Neural crest cell (in vitro differentiated cells): ENCODE data around the gene P3H4. TPM values are rescaled to one million over a fixed set of nuclear protein-coding genes. Genes with fewer than 3 reads are reported as not detected.

Source experiments
- DNase-seq: peaks from one replicate; pipeline ENCODE4 v3.0.0; 2021; ENCODE audit warnings: low read depth, mixed read lengths, low spot score
- H3K27ac Mint-ChIP-seq: one replicate; pipeline ENCODE4 v1.8.0; 2021; ENCODE audit warnings: mild to moderate bottlenecking, mixed read lengths; ENCODE audit not compliant: unreplicated experiment
- H3K27me3 Mint-ChIP-seq: 2 replicates; pipeline ENCODE4 v1.8.0; 2021; ENCODE audit warnings: low read depth, mild to moderate bottlenecking, mixed read lengths
- H3K36me3 Mint-ChIP-seq: 2 replicates; pipeline ENCODE4 v1.8.0; 2021; ENCODE audit warnings: low read depth, mild to moderate bottlenecking, mixed read lengths
- H3K4me1 Mint-ChIP-seq: 2 replicates; pipeline ENCODE4 v1.8.0; 2021; ENCODE audit warnings: mixed read lengths
- H3K4me3 Mint-ChIP-seq: one replicate; pipeline ENCODE4 v1.8.0; 2021; ENCODE audit warnings: mild to moderate bottlenecking, mixed read lengths
- H3K9me3 Mint-ChIP-seq: 2 replicates; pipeline ENCODE4 v1.8.0; 2021; ENCODE audit warnings: mixed read lengths
- total RNA-seq: library from RNA; stranded (reverse); gene quantifications from 2 replicates; pipeline ENCODE4 v1.2.1, GENCODE V29; 2021
- TF ChIP-seq, protein P1 (sequence below): fragments of 200-600 bp; sonication (generic); conservative IDR thresholded peaks from 2 replicates; pipeline ENCODE4 v1.5.0; 2021; ENCODE audit warnings: antibody characterized with exemption, mild to moderate bottlenecking

The P3H4 gene
- total RNA-seq, 1 donor from 2014 or later, result 42.3 TPM

DNA sequence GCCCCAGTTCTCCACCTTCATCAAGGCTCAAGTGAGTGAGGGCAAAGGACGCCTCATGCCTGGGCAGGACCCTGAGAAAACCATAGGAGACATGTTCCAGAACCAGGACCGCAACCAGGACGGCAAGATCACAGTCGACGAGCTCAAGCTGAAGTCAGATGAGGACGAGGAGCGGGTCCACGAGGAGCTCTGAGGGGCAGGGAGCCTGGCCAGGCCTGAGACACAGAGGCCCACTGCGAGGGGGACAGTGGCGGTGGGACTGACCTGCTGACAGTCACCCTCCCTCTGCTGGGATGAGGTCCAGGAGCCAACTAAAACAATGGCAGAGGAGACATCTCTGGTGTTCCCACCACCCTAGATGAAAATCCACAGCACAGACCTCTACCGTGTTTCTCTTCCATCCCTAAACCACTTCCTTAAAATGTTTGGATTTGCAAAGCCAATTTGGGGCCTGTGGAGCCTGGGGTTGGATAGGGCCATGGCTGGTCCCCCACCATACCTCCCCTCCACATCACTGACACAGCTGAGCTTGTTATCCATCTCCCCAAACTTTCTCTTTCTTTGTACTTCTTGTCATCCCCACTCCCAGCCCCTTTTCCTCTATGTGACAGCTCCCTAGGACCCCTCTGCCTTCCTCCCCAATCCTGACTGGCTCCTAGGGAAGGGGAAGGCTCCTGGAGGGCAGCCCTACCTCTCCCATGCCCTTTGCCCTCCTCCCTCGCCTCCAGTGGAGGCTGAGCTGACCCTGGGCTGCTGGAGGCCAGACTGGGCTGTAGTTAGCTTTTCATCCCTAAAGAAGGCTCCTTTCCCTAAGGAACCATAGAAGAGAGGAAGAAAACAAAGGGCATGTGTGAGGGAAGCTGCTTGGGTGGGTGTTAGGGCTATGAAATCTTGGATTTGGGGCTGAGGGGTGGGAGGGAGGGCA is 10.7 kb upstream of the P3H4 start:
- Mint-ChIP-seq H3K9me3 (no peaks in the 10 kb centered on the region), H3K4me1 (peaks cover 24% of the 10 kb centered on the region), H3K4me3 (peak overlapping the region; percentile 66), H3K36me3 (peaks cover 4% of the 10 kb centered on the region), H3K27ac (peak overlapping the region; percentile 86), H3K27me3 (no peaks in the 10 kb centered on the region)
- DNase-seq, result no peak
- TF ChIP-seq, protein P1, sequence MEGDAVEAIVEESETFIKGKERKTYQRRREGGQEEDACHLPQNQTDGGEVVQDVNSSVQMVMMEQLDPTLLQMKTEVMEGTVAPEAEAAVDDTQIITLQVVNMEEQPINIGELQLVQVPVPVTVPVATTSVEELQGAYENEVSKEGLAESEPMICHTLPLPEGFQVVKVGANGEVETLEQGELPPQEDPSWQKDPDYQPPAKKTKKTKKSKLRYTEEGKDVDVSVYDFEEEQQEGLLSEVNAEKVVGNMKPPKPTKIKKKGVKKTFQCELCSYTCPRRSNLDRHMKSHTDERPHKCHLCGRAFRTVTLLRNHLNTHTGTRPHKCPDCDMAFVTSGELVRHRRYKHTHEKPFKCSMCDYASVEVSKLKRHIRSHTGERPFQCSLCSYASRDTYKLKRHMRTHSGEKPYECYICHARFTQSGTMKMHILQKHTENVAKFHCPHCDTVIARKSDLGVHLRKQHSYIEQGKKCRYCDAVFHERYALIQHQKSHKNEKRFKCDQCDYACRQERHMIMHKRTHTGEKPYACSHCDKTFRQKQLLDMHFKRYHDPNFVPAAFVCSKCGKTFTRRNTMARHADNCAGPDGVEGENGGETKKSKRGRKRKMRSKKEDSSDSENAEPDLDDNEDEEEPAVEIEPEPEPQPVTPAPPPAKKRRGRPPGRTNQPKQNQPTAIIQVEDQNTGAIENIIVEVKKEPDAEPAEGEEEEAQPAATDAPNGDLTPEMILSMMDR, result no peak

DNA sequence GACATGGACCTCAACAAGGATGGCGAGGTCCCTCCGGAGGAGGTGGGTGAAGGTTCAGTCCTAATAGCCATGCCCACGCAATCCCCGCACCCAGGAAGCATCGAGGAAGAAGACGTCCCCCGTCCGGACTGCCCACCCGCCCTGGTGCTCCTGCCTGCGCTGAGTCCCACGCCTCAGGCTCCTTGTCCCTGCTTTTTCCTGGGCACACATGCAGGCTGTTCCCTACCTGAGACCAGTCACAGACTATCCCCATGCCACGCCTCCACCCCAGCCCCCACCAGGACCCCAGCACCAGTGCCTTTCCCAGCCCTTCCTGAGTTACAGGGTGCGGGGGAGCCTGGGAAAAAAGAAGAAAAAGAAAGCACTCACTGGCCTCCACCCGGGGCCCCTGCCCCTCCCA is 10.0 kb upstream of the P3H4 start:
- Mint-ChIP-seq H3K36me3 (peaks cover 6% of the 10 kb centered on the region), H3K4me1 (peaks cover 24% of the 10 kb centered on the region), H3K27ac (peak overlapping the region; percentile 86), H3K4me3 (no peak overlapping the region), H3K27me3 (no peaks in the 10 kb centered on the region), H3K9me3 (no peaks in the 10 kb centered on the region)
- TF ChIP-seq, protein P1, result no peak
- no peak for DNase-seq

DNA sequence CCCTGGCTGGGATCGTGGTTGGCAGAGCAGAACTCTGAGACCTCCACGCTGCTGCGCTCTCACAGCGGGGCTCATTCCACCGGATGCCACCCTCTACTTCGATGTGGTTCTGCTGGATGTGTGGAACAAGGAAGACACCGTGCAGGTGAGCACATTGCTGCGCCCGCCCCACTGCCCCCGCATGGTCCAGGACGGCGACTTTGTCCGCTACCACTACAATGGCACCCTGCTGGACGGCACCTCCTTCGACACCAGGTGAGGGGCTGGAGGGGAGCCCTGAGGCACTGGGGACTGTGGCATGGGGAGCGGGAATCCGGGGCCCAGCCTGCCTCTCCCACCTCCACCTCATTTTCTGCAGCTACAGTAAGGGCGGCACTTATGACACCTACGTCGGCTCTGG is 6.3 kb upstream of the P3H4 start:
- H3K4me1 Mint-ChIP-seq, result peaks cover 29% of the 10 kb centered on the region
- H3K36me3 Mint-ChIP-seq, result peaks cover 8% of the 10 kb centered on the region
- H3K9me3 Mint-ChIP-seq, result no peaks in the 10 kb centered on the region
- no peak overlapping the region for H3K27ac Mint-ChIP-seq
- DNase-seq, result no peak
- TF ChIP-seq, protein P1, result no peak
- no peaks in the 10 kb centered on the region for H3K27me3 Mint-ChIP-seq
- H3K4me3 Mint-ChIP-seq, result peak overlapping the region; percentile 61

DNA sequence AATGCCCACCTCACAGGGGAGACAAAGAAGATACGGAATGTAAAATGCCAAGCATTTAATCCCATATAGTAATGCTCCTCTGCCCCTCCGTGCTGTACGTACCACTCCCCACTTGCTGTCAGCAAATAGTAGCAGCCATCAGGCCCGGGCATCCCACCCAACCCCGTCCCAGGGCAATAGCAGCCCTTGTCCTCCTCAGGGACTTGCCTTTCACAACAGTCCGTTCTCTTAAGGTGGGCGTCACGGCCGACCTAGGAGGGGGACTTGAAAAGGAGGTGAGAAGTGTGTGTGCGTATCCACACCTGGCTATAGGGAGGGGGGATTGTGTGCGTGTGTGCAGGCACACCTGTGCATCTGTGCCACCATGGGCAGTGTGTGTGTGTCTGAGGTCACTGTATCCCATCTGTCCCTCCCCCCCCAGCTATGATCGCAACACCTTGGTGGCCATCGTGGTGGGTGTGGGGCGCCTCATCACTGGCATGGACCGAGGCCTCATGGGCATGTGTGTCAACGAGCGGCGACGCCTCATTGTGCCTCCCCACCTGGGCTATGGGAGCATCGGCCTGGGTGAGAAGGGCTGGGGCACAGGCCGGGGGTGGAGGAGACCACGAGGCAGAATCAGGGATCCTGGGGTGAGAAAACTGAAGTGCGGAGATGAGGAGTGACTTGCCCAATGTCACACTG is 5.0 kb upstream of the P3H4 start:
- no peaks in the 10 kb centered on the region for H3K27me3 Mint-ChIP-seq
- TF ChIP-seq, protein P1, result no peak
- H3K4me3 Mint-ChIP-seq, result peak overlapping the region; percentile 66
- no peaks in the 10 kb centered on the region for H3K9me3 Mint-ChIP-seq
- peak overlapping the region; percentile 57 for H3K27ac Mint-ChIP-seq
- peaks cover 24% of the 10 kb centered on the region for H3K4me1 Mint-ChIP-seq
- no peak for DNase-seq
- H3K36me3 Mint-ChIP-seq, result peaks cover 8% of the 10 kb centered on the region

DNA sequence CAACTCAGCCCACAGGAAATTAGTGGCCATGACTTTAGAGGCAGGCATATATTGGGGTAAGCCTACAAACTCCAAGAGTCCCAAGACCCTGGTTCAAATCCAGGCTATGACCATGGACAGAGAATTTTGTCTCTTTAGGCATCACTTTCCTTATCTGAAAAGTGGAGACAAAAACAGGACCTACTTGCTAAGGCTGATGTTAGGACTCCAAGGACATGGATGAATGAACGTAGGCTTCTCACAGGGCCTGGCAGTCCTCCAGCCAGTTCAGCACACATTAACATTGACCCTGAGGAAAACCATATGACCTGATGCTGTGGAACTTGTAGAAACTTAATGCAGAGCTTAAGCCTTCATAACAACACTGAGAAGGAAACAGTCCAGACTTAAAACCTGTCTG is 2.4 kb upstream of the P3H4 start:
- Mint-ChIP-seq H3K9me3 (no peaks in the 10 kb centered on the region), H3K27me3 (no peaks in the 10 kb centered on the region), H3K4me3 (peak overlapping the region; percentile 100), H3K27ac (peak overlapping the region; percentile 88), H3K36me3 (peaks cover 11% of the 10 kb centered on the region), H3K4me1 (peaks cover 38% of the 10 kb centered on the region)
- no peak for DNase-seq
- TF ChIP-seq, protein P1, result no peak
